GM23338 (cell line): ENCODE measurements around the gene CHST15. TPM values are rescaled to one million over a fixed set of nuclear protein-coding genes. Genes with fewer than 3 reads are reported as not detected.

Experiments used
- ATAC-seq: fragments of 200-7000 bp; cut with Tn5 transposase; 3 replicates; pipeline ENCODE4 v1.9.1; 2020
- DNase-seq: peaks from one replicate; pipeline ENCODE4 v3.0.0-alpha.2; 2015; ENCODE audit warnings: low spot score
- H2AFZ ChIP-seq: fragments of 200-600 bp; sonication (generic); 2 replicates; pipeline ENCODE4 v1.8.0; 2016; ENCODE audit warnings: antibody characterized with exemption, mild to moderate bottlenecking, moderate library complexity
- H3F3A ChIP-seq: fragments of 200-600 bp; sonication (generic); replicated peaks from 2 replicates; pipeline ENCODE4 v1.8.0; 2017; ENCODE audit warnings: antibody characterized with exemption, mixed run types, low read depth
- H3K27ac ChIP-seq: fragments of 200-600 bp; sonication (generic); 2 replicates; pipeline ENCODE4 v1.6.1; 2016; ENCODE audit warnings: low read depth
- H3K27me3 ChIP-seq: fragments of 200-600 bp; sonication (generic); 2 replicates; pipeline ENCODE4 v1.8.0; 2016; ENCODE audit warnings: mild to moderate bottlenecking, mixed run types, moderate library complexity; ENCODE audit not compliant: insufficient read depth
- H3K36me3 ChIP-seq: fragments of 200-600 bp; sonication (generic); 2 replicates; pipeline ENCODE4 v1.8.0; 2016; ENCODE audit warnings: mild to moderate bottlenecking; ENCODE audit not compliant: insufficient read depth
- H3K4me1 ChIP-seq: fragments of 200-600 bp; sonication (generic); 2 replicates; pipeline ENCODE4 v1.8.0; 2016; ENCODE audit warnings: mild to moderate bottlenecking, moderate library complexity; ENCODE audit not compliant: insufficient read depth
- H3K4me2 ChIP-seq: fragments of 200-600 bp; sonication (generic); 2 replicates; pipeline ENCODE4 v1.7.1; 2017; ENCODE audit warnings: mixed run types
- H3K4me3 ChIP-seq: fragments of 200-600 bp; sonication (generic); 2 replicates; pipeline ENCODE4 v1.6.1; 2016; ENCODE audit warnings: mixed run types
- H3K79me2 ChIP-seq: fragments of 200-600 bp; sonication (generic); replicated peaks from 2 replicates; pipeline ENCODE4 v1.8.0; 2017; ENCODE audit warnings: mild to moderate bottlenecking; ENCODE audit not compliant: insufficient read depth
- H3K9me2 ChIP-seq: fragments of 200-600 bp; sonication (generic); 2 replicates; pipeline ENCODE4 v1.8.0; 2017; ENCODE audit not compliant: insufficient read depth
- H4K20me1 ChIP-seq: fragments of 200-600 bp; sonication (generic); replicated peaks from 2 replicates; pipeline ENCODE4 v1.8.0; 2017; ENCODE audit warnings: mild to moderate bottlenecking; ENCODE audit not compliant: insufficient read depth
- H3K27ac Mint-ChIP-seq: 2 replicates; pipeline ENCODE4 v1.8.0; 2020; ENCODE audit warnings: inconsistent platforms, mild to moderate bottlenecking, moderate library complexity, mixed read lengths
- H3K27me3 Mint-ChIP-seq: 3 replicates; pipeline ENCODE4 v1.8.0; 2022; ENCODE audit warnings: low read depth, mild to moderate bottlenecking, moderate library complexity, mixed read lengths, inconsistent platforms; ENCODE audit not compliant: insufficient read depth, poor library complexity
- H3K36me3 Mint-ChIP-seq: 3 replicates; pipeline ENCODE4 v1.8.0; 2021; ENCODE audit warnings: low read depth, mild to moderate bottlenecking, inconsistent platforms, moderate library complexity, mixed read lengths
- H3K4me1 Mint-ChIP-seq: 3 replicates; pipeline ENCODE4 v1.8.0; 2020; ENCODE audit warnings: mild to moderate bottlenecking, inconsistent platforms, mixed read lengths
- H3K4me3 Mint-ChIP-seq: 3 replicates; pipeline ENCODE4 v1.8.0; 2021; ENCODE audit warnings: moderate library complexity, mild to moderate bottlenecking, inconsistent platforms, mixed read lengths
- H3K9me3 Mint-ChIP-seq: 3 replicates; pipeline ENCODE4 v1.8.0; 2020; ENCODE audit warnings: moderate library complexity, mild to moderate bottlenecking, inconsistent platforms, mixed read lengths
- CREB1 ChIP-seq: fragments of 250-450 bp; sonication (Bioruptor Pico); IDR thresholded peaks from 2 replicates; pipeline ENCODE4 v1.5.0; 2020; ENCODE audit warnings: low read depth, mild to moderate bottlenecking, moderate library complexity
- EZH2phosphoT487 ChIP-seq: fragments of 200-600 bp; sonication (generic); IDR thresholded peaks from one replicate; pipeline ENCODE4 v1.8.1; 2018; ENCODE audit warnings: antibody characterized with exemption; ENCODE audit not compliant: unreplicated experiment
- JUNB ChIP-seq: IDR thresholded peaks from one replicate; pipeline ENCODE4 v1.6.1; 2016; ENCODE audit warnings: antibody characterized with exemption; ENCODE audit not compliant: unreplicated experiment
- NANOG ChIP-seq: IDR thresholded peaks from 2 replicates; pipeline ENCODE4 v1.6.1; 2016; ENCODE audit warnings: antibody characterized with exemption, borderline replicate concordance
- ZNF331 ChIP-seq: fragments of 250-450 bp; sonication (Bioruptor Pico); IDR thresholded peaks from 2 replicates; pipeline ENCODE4 v1.5.0; 2020; ENCODE audit warnings: low read depth, mild to moderate bottlenecking, moderate library complexity
- polyA plus RNA-seq: library from polyadenylated mRNA; unstranded; fragments of >200 nt; fragmentation: Nextera tagmentation; extraction: Ambion mirVana; gene quantifications from 2 replicates; pipeline ENCODE4 v1.2.1, GENCODE V29; 2016
- total RNA-seq: library from RNA; depleted of rRNA; stranded (reverse); fragments of >200 nt; shearing (Covaris generic); gene quantifications from 2 replicates; pipeline ENCODE4 v1.2.3, GENCODE V29; 2014
- TF ChIP-seq, protein P1 (sequence below): fragments of 250-450 bp; sonication (Bioruptor Pico); IDR thresholded peaks from 2 replicates; pipeline ENCODE4 v1.5.0; 2020; ENCODE audit warnings: mild to moderate bottlenecking, moderate library complexity
- TF ChIP-seq, protein P2 (sequence below), 2 experiments: fragments of 200-600 bp in 1 of 2; sonication (generic) in 1 of 2; conservative IDR thresholded peaks; 2 replicates each; pipeline versions ENCODE4 v1.5.1 to v1.6.1; 2016 to 2017; ENCODE audit warnings: antibody characterized with exemption in 2 of 2, low read depth in 2 of 2, mild to moderate bottlenecking in 2 of 2, moderate library complexity in 1 of 2

The CHST15 gene
- total and polyA plus RNA-seq, 2 experiments from 2014 or later: 2.6 to 11.2 TPM

DNA sequence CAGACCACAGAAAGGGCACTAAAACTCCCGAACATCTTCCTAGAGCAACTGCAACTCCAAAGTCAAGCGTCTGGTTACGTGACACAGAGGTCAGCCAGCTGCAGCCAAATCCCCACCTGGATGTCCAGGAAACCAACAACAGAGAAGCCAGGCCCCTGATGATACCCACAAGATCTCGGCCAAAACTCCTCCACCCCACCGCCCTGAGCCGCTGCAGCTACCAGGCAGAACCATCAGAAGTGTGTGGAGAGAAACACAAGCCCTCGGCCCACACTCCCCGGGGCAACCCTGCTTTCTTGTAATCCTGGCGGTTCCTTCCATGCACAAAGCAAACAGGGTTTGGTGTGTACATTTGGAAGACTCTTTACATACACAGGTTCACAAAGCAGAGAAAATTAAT, 8.7 kb downstream of the CHST15 start (continued):
- TF ChIP-seq, protein P1, sequence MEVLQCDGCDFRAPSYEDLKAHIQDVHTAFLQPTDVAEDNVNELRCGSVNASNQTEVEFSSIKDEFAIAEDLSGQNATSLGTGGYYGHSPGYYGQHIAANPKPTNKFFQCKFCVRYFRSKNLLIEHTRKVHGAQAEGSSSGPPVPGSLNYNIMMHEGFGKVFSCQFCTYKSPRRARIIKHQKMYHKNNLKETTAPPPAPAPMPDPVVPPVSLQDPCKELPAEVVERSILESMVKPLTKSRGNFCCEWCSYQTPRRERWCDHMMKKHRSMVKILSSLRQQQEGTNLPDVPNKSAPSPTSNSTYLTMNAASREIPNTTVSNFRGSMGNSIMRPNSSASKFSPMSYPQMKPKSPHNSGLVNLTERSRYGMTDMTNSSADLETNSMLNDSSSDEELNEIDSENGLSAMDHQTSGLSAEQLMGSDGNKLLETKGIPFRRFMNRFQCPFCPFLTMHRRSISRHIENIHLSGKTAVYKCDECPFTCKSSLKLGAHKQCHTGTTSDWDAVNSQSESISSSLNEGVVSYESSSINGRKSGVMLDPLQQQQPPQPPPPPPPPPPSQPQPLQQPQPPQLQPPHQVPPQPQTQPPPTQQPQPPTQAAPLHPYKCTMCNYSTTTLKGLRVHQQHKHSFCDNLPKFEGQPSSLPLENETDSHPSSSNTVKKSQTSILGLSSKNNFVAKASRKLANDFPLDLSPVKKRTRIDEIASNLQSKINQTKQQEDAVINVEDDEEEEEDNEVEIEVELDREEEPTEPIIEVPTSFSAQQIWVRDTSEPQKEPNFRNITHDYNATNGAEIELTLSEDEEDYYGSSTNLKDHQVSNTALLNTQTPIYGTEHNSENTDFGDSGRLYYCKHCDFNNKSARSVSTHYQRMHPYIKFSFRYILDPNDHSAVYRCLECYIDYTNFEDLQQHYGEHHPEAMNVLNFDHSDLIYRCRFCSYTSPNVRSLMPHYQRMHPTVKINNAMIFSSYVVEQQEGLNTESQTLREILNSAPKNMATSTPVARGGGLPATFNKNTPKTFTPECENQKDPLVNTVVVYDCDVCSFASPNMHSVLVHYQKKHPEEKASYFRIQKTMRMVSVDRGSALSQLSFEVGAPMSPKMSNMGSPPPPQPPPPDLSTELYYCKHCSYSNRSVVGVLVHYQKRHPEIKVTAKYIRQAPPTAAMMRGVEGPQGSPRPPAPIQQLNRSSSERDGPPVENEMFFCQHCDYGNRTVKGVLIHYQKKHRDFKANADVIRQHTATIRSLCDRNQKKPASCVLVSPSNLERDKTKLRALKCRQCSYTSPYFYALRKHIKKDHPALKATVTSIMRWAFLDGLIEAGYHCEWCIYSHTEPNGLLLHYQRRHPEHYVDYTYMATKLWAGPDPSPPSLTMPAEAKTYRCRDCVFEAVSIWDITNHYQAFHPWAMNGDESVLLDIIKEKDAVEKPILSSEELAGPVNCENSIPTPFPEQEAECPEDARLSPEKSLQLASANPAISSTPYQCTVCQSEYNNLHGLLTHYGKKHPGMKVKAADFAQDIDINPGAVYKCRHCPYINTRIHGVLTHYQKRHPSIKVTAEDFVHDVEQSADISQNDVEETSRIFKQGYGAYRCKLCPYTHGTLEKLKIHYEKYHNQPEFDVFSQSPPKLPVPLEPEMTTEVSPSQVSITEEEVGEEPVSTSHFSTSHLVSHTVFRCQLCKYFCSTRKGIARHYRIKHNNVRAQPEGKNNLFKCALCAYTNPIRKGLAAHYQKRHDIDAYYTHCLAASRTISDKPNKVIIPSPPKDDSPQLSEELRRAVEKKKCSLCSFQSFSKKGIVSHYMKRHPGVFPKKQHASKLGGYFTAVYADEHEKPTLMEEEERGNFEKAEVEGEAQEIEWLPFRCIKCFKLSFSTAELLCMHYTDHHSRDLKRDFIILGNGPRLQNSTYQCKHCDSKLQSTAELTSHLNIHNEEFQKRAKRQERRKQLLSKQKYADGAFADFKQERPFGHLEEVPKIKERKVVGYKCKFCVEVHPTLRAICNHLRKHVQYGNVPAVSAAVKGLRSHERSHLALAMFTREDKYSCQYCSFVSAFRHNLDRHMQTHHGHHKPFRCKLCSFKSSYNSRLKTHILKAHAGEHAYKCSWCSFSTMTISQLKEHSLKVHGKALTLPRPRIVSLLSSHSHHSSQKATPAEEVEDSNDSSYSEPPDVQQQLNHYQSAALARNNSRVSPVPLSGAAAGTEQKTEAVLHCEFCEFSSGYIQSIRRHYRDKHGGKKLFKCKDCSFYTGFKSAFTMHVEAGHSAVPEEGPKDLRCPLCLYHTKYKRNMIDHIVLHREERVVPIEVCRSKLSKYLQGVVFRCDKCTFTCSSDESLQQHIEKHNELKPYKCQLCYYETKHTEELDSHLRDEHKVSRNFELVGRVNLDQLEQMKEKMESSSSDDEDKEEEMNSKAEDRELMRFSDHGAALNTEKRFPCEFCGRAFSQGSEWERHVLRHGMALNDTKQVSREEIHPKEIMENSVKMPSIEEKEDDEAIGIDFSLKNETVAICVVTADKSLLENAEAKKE (CRISPR knock-in tag): no peak
- TF ChIP-seq CREB1 (CRISPR knock-in tag) (no peak), NANOG (no peak), ZNF331 (CRISPR knock-in tag) (no peak), EZH2phosphoT487 (no peak)
- TF ChIP-seq, protein P2, sequence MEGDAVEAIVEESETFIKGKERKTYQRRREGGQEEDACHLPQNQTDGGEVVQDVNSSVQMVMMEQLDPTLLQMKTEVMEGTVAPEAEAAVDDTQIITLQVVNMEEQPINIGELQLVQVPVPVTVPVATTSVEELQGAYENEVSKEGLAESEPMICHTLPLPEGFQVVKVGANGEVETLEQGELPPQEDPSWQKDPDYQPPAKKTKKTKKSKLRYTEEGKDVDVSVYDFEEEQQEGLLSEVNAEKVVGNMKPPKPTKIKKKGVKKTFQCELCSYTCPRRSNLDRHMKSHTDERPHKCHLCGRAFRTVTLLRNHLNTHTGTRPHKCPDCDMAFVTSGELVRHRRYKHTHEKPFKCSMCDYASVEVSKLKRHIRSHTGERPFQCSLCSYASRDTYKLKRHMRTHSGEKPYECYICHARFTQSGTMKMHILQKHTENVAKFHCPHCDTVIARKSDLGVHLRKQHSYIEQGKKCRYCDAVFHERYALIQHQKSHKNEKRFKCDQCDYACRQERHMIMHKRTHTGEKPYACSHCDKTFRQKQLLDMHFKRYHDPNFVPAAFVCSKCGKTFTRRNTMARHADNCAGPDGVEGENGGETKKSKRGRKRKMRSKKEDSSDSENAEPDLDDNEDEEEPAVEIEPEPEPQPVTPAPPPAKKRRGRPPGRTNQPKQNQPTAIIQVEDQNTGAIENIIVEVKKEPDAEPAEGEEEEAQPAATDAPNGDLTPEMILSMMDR (conservative IDR thresholded peaks at IDR 0.05; ENCODE audit: low read depth in 2 of 2): no peak

DNA sequence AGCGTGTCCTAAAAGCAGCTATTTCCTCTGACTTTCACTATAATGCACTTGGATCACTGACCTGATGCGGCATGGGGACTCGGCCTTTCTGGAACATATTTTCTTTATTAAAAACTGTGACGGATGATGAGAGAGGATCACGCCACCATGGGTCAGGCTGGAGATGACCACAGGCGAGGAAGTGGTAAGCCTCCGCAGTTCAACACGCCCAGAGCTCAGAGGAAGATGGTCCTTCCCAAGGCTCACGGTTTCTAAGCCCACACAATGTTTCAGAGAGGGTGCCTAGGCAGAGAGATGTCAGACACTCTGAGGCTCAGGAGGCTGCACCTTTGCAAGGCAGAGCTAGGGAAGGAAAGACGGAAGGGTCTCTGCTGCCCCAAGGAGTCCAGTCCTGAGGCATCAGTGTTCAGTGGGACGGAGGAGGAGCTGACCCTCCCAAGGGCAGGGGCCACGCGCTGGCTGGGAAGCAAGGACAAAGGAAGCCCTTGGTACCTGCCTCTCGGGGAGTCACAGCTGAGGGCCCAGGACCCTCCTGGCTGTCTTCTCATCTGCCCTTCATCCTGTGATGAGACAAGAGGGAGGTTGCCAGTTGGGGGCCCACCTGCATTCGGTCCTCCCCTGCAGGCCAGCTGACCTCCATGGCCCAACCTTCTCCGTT, 9.5 kb downstream of the CHST15 start:
- no peaks in the 10 kb centered on the region; the same call in 1 of the 2 replicates for H4K20me1 ChIP-seq
- H3K79me2 ChIP-seq: peaks cover 14% of the 10 kb centered on the region; the same call in 1 of the 2 replicates
- 0 out of 2 replicates have a peak, but pooled peaks cover 4% of the 10 kb centered on the region for H3K27me3 ChIP-seq
- no peak overlapping the region for H2AFZ ChIP-seq
- H3K27ac ChIP-seq: no peak overlapping the region
- DNase-seq (no peak), ATAC-seq (no peak)
- peaks cover 6% of the 10 kb centered on the region for H3K27me3 Mint-ChIP-seq
- no peaks in the 10 kb centered on the region for H3K36me3 ChIP-seq
- H3K9me3 Mint-ChIP-seq: no peaks in the 10 kb centered on the region
- no peak overlapping the region for H3K4me3 Mint-ChIP-seq
- H3K4me1 ChIP-seq: peaks cover 4% of the 10 kb centered on the region; the same call in 1 of the 2 replicates
- 0 out of 2 replicates have a peak, but pooled peaks cover 4% of the 10 kb centered on the region for H3K9me2 ChIP-seq
- no peak overlapping the region for H3K4me3 ChIP-seq
- no peaks in the 10 kb centered on the region; the same call in 2 of the 3 replicates for H3K36me3 Mint-ChIP-seq
- H3K4me1 Mint-ChIP-seq: peaks cover 22% of the 10 kb centered on the region
- H3K4me2 ChIP-seq: no peak overlapping the region
- no peaks in the 10 kb centered on the region for H3F3A ChIP-seq
- H3K27ac Mint-ChIP-seq: no peak overlapping the region
- no peak for TF ChIP-seq ZNF331 (CRISPR knock-in tag)
- TF ChIP-seq CREB1 (CRISPR knock-in tag): no peak
- no peak for TF ChIP-seq JUNB
